ENCODE results near the gene FKBP2. TPM values are rescaled to one million over a fixed set of nuclear protein-coding genes. Genes with fewer than 3 reads are reported as not detected.

Gene FKBP2
- total and polyA plus RNA-seq, 2 of the 13 experiments (the other 11 are each of a cell fraction or from before 2014, with no cell fraction given), result 30.1 to 53.3 TPM

- peak within 1 kb of the TSS; percentile 96 for H3K4me2 ChIP-seq (ENCODE audit: low read depth, low read length)
- peak within 1 kb of the TSS; percentile 56 for H3K27ac ChIP-seq (ENCODE audit: extremely low read length, insufficient read depth, low read length)
- H2AFZ ChIP-seq (ENCODE audit: low read length), result no peak within 1 kb of the TSS
- DNase-seq (ENCODE audit: low spot score), result peak; percentile 77
- H3K79me2 ChIP-seq (ENCODE audit: insufficient read depth, low read length), result no peaks in the 10 kb centered on the region
- ChIA-PET POLR2A (interaction anchor here (1.0 to 3.3 kb wide), 15 partner anchors 8 to 218 kb away, joined by 3 to 27 read pairs (median 7); partner anchors contain the start of genes ESRRA, FKBP2, PPP1R14B and PRDX5), CTCF (ENCODE audit: low intra/inter-chr PET ratio, low total read pairs) (no interaction called here)
- BruUV-seq (replicated peaks), result TSS peak; percentile 62
- peak within 1 kb of the TSS; percentile 77 for H3K9ac ChIP-seq (ENCODE audit: insufficient read depth, low read depth, low read length)
- no peaks in the 10 kb centered on the region for H3K27me3 ChIP-seq (ENCODE audit: control insufficient read depth in 1 of 2, insufficient read depth in 2 of 2, low read length in 2 of 2)
- FAIRE-seq, result no peak
- in situ Hi-C loops (cut with HindIII; ENCODE audit: extremely low pct_ligation_motif_present, low pct_unique_long_range_greater_than_20kb), result no loop called here
- H4K20me1 ChIP-seq (ENCODE audit: insufficient read depth, low read length), result no peaks in the 10 kb centered on the region
- peak within 1 kb of the TSS; percentile 78 to 96 (median 82) for H3K4me3 ChIP-seq (replicated peaks in 1 of 3; ENCODE audit: insufficient read depth in 1 of 3, low read depth in 2 of 3, low read length in 3 of 3)
- H3K4me1 ChIP-seq (ENCODE audit: insufficient read depth, low read length), result peaks cover 34% of the 10 kb centered on the region
- H3K9me3 ChIP-seq (ENCODE audit: low read length), result no peaks in the 10 kb centered on the region
- peaks cover 0 to 3% of the 10 kb centered on the region in 2 experiments; a peak in 2 of 5 replicates for H3K36me3 ChIP-seq (replicated peaks in 1 of 2; ENCODE audit: control insufficient read depth in 1 of 2, insufficient read depth in 2 of 2, low read length in 2 of 2)
- intact Hi-C loops (cut with micrococcal nuclease; ENCODE audit: unreplicated experiment), result no loop called here
- whole genome bisulfite sequencing (ENCODE audit: low lambda C conversion rate), result 0% methylated on average over 1 of the region's 54 CpGs
- ATAC-seq, result peak; percentile 78
- TF ChIP-seq CREM (IDR thresholded peaks at IDR 0.05) (peak; percentile 29; the same call in 1 of the 2 replicates), CREM (CRISPR knock-in tag; IDR thresholded peaks at IDR 0.05) (no peak), NCOA2 (CRISPR knock-in tag; IDR thresholded peaks at IDR 0.05) (0 out of 2 replicates have a peak, but pooled peaks have one; percentile 23), TOE1 (CRISPR knock-in tag; IDR thresholded peaks at IDR 0.05) (no peak), ZBTB42 (CRISPR knock-in tag; IDR thresholded peaks at IDR 0.05) (no peak), ZGPAT (CRISPR knock-in tag; IDR thresholded peaks at IDR 0.05) (peak; percentile 63; the same call in 1 of the 2 replicates), SAP130 (CRISPR knock-in tag; IDR thresholded peaks at IDR 0.05; ENCODE audit: low read depth) (peak; percentile 87), TOPORS (CRISPR knock-in tag; IDR thresholded peaks at IDR 0.05) (0 out of 2 replicates have a peak, but pooled peaks have one; percentile 28), TRIM22 (IDR thresholded peaks at IDR 0.05) (no peak), RNF2 (conservative IDR thresholded peaks at IDR 0.05; ENCODE audit: low read depth) (no peak), RORA (CRISPR knock-in tag; IDR thresholded peaks at IDR 0.05) (no peak), ZBTB38 (CRISPR knock-in tag; IDR thresholded peaks at IDR 0.05) (no peak; the same call in 1 of the 2 replicates), CSRNP2 (CRISPR knock-in tag; conservative IDR thresholded peaks at IDR 0.05; ENCODE audit: low read depth) (no peak), MTERF4 (CRISPR knock-in tag; IDR thresholded peaks at IDR 0.05) (no peak), HES4 (CRISPR knock-in tag; IDR thresholded peaks at IDR 0.05; ENCODE audit: borderline replicate concordance) (peak; percentile 65; the same call in 1 of the 2 replicates), ZFP37 (CRISPR knock-in tag; IDR thresholded peaks at IDR 0.05; ENCODE audit: borderline replicate concordance) (0 out of 2 replicates have a peak, but pooled peaks have one; percentile 18), ZKSCAN8 (CRISPR knock-in tag; IDR thresholded peaks at IDR 0.05; ENCODE audit: borderline replicate concordance) (peak; percentile 28; the same call in 1 of the 2 replicates)
These were observed 15.0 kb upstream of the FKBP2 start, which contains the start of the genes NUDT22 and TRPT1 for GRCh38 chr11:64225608-64226506. NUDT22 (plus strand) TSS chr11:64226274; CDS start chr11:64226653, 379 bp downstream. TRPT1 (minus strand) TSS chr11:64226186; CDS start chr11:64225860, 326 bp downstream.

All from HepG2 (cell line).